B cell (primary cell): ENCODE measurements around the gene PRPF19. TPM values are rescaled to one million over a fixed set of nuclear protein-coding genes. Genes with fewer than 3 reads are reported as not detected.

ENCODE experiments used
- ATAC-seq: fragments of 200-7000 bp; cut with Tn5 transposase; one replicate; pipeline ENCODE4 v1.10.0; 2021; ENCODE audit warnings: low read depth, mild to moderate bottlenecking, moderate number of reproducible peaks, moderate library complexity
- CTCF ChIA-PET: fragments of 350-600 bp; sonication (Branson Sonifier 250); formaldehyde crosslinking; loops from one replicate; lab custom pipeline; 2021; ENCODE audit warnings: antibody characterized with exemption, inconsistent platforms; lab: Charles Lee
- POLR2A ChIA-PET: fragments of 350-600 bp; sonication (Branson Sonifier 250); formaldehyde crosslinking; loops from one replicate; lab custom pipeline; 2021; ENCODE audit warnings: antibody characterized with exemption; lab: Charles Lee
- DNase-seq: peaks from one replicate; pipeline ENCODE4 v3.0.0; 2013
- H2AFZ ChIP-seq: 2 replicates; pipeline ENCODE4 v1.6.1; 2012; ENCODE audit warnings: mild to moderate bottlenecking, low read depth, low read length; ENCODE audit not compliant: insufficient read depth, poor library complexity, severe bottlenecking
- H3K27ac ChIP-seq, 2 donors: 1 replicate in 1 of 2; 2 replicates in 1 of 2; pipeline ENCODE4 v1.5.1; 2012 to 2013; ENCODE audit warnings: low read length in 2 of 2, mild to moderate bottlenecking in 2 of 2, moderate library complexity in 1 of 2
- H3K27me3 ChIP-seq, 4 experiments: fragments of 200-600 bp in 1 of 4; sonication (generic) in 1 of 4; replicated peaks in 1 of 4; 1 replicate in 2 of 4; 2 replicates in 2 of 4; pipeline versions ENCODE4 v1.6.1 to v1.7.0; 2013 to 2016; ENCODE audit warnings: low read length in 3 of 4, mild to moderate bottlenecking in 2 of 4, mixed read lengths in 1 of 4, moderate library complexity in 1 of 4; ENCODE audit not compliant: insufficient read depth in 4 of 4, control insufficient read depth in 3 of 4; ENCODE audit errors: control extremely low read depth in 1 of 4
- H3K36me3 ChIP-seq, 2 experiments: replicated peaks in 1 of 2; 1 replicate in 1 of 2; 2 replicates in 1 of 2; pipeline versions ENCODE4 v1.6.1 to v1.7.1; 2013; ENCODE audit warnings: low read length in 1 of 2; ENCODE audit not compliant: insufficient read depth in 2 of 2, control insufficient read depth in 1 of 2; ENCODE audit errors: control extremely low read depth in 1 of 2, extremely low read depth in 1 of 2
- H3K4me1 ChIP-seq, 2 donors: fragments of 200-600 bp in 1 of 2; sonication (generic) in 1 of 2; 1 replicate in 1 of 2; 2 replicates in 1 of 2; pipeline versions ENCODE4 v1.5.1 to v1.6.1; 2013 to 2017; ENCODE audit warnings: low read length in 2 of 2; ENCODE audit not compliant: control insufficient read depth in 2 of 2, insufficient read depth in 2 of 2
- H3K4me2 ChIP-seq: replicated peaks from 2 replicates; pipeline ENCODE3; 2012; ENCODE audit warnings: mild to moderate bottlenecking, low read depth, low read length; ENCODE audit not compliant: poor library complexity, severe bottlenecking
- H3K4me3 ChIP-seq, 5 experiments: fragments of 200-600 bp in 1 of 5; sonication (generic) in 1 of 5; 1 replicate in 3 of 5; 2 replicates in 2 of 5; pipeline versions ENCODE4 v1.5.1 to v1.7.0; 2011 to 2016; ENCODE audit warnings: low read length in 4 of 5, mild to moderate bottlenecking in 4 of 5, low read depth in 2 of 5, control low read depth in 1 of 5, moderate library complexity in 1 of 5; ENCODE audit not compliant: insufficient read depth in 1 of 5; ENCODE audit errors: control extremely low read depth in 1 of 5, extremely low read depth in 1 of 5
- H3K79me2 ChIP-seq: fragments of 200-600 bp; sonication (generic); one replicate; pipeline ENCODE4 v1.6.0; 2016; ENCODE audit warnings: low read length; ENCODE audit not compliant: control insufficient read depth, insufficient read depth
- H3K9ac ChIP-seq: fragments of 200-600 bp; sonication (generic); 2 replicates; pipeline ENCODE4 v1.6.1; 2017; ENCODE audit warnings: mild to moderate bottlenecking, low read length, moderate library complexity
- H3K9me3 ChIP-seq, 3 donors: one replicate each; pipeline versions ENCODE4 v1.6.1 to v1.7.1; 2013; ENCODE audit warnings: low read length in 2 of 3; ENCODE audit not compliant: control insufficient read depth in 2 of 3, insufficient read depth in 1 of 3; ENCODE audit errors: control extremely low read depth in 1 of 3
- H4K20me1 ChIP-seq: 2 replicates; pipeline ENCODE4 v1.6.0; 2012; ENCODE audit warnings: mild to moderate bottlenecking, low read length; ENCODE audit not compliant: insufficient read depth, control insufficient read depth, poor library complexity, severe bottlenecking
- H3K27ac Mint-ChIP-seq: one replicate; pipeline ENCODE4 v1.8.0; 2021; ENCODE audit warnings: mixed read lengths
- H3K27me3 Mint-ChIP-seq: one replicate; pipeline ENCODE4 v1.8.0; 2021; ENCODE audit warnings: mixed read lengths
- H3K4me1 Mint-ChIP-seq: one replicate; pipeline ENCODE4 v1.8.0; 2021; ENCODE audit warnings: mixed read lengths
- H3K4me3 Mint-ChIP-seq: one replicate; pipeline ENCODE4 v1.8.0; 2021; ENCODE audit warnings: mixed read lengths
- H3K9me3 Mint-ChIP-seq: one replicate; pipeline ENCODE4 v1.8.0; 2022; ENCODE audit warnings: mixed read lengths; ENCODE audit not compliant: insufficient read depth
- CTCF ChIP-seq: fragments of 200-600 bp; IDR thresholded peaks from one replicate; pipeline ENCODE4 v1.8.0; 2022; ENCODE audit warnings: antibody characterized with exemption, mild to moderate bottlenecking
- EZH2 ChIP-seq: IDR thresholded peaks from 2 replicates; pipeline ENCODE4 v1.6.1; 2012; ENCODE audit warnings: borderline replicate concordance, low read depth, mild to moderate bottlenecking, moderate library complexity, low read length; ENCODE audit not compliant: insufficient read depth, poor library complexity, severe bottlenecking
- WGBS: methylation state at CpG from one replicate; pipeline ENCODE4 v1.1.5; 2013; ENCODE audit warnings: missing lambda C conversion rate; ENCODE audit not compliant: insufficient coverage; 5-methylcytosine and 5-hydroxymethylcytosine counted together
- intact Hi-C: fragments of 100-400 bp; cut with micrococcal nuclease; formaldehyde crosslinking; loops from one replicate; pipeline ENCODE4 v1.10.0; 2022
- polyA plus RNA-seq: library from polyadenylated mRNA; depleted of rRNA; stranded (reverse); fragments of >200 nt; gene quantifications from 2 replicates; pipeline ENCODE4 v1.2.3, GENCODE V29; 2012
- total RNA-seq, 2 donors: library from RNA; stranded (reverse); fragments of 120-200 nt in 1 of 2; gene quantifications; 1 replicate in 1 of 2; 2 replicates in 1 of 2; pipeline versions ENCODE4 v1.2.3 to v1.2.4, GENCODE V29; 2013 to 2022

The PRPF19 gene
- total and polyA plus RNA-seq, 2 donors (not counting 1 experiment from before 2014, with no cell fraction given) = 41.8 to 89.9 TPM

GRCh38 chr11:60851327-60852104 is 54.9 kb downstream of the PRPF19 start:
- H3K4me2 ChIP-seq = no peak overlapping the region
- H3K9ac ChIP-seq = no peak overlapping the region
- no peak overlapping the region for H3K4me3 ChIP-seq
- Mint-ChIP-seq H3K27me3 (no peaks in the 10 kb centered on the region), H3K9me3 (no peaks in the 10 kb centered on the region), H3K27ac (no peak overlapping the region), H3K4me3 (no peak overlapping the region), H3K4me1 (peaks cover 1% of the 10 kb centered on the region)
- no peaks in the 10 kb centered on the region for H4K20me1 ChIP-seq
- ChIA-PET POLR2A (no interaction called here), CTCF (no interaction called here)
- no peaks in the 10 kb centered on the region for H3K4me1 ChIP-seq
- no peak overlapping the region for H2AFZ ChIP-seq
- DNase-seq = no peak
- H3K9me3 ChIP-seq = no peaks in the 10 kb centered on the region
- H3K27ac ChIP-seq = no peak overlapping the region
- WGBS = 94% methylated on average over 13 of the region's 17 CpGs
- TF ChIP-seq CTCF (no peak), EZH2 (no peak)
- intact Hi-C loops = no loop called here
- H3K36me3 ChIP-seq = peaks cover 0 to 46% of the 10 kb centered on the region in 2 experiments
- ATAC-seq = no peak
- no peaks in the 10 kb centered on the region for H3K27me3 ChIP-seq
- no peaks in the 10 kb centered on the region for H3K79me2 ChIP-seq
